ENCODE measurements around the gene WLS.

GRCh38 chr1:68128157-68128556 lies 104.2 kb downstream of the WLS start:
- TF ChIP-seq TARDBP (IDR thresholded peaks at IDR 0.05) (no peak), ELF4 (IDR thresholded peaks at IDR 0.05) (no peak), FOXK2 (IDR thresholded peaks at IDR 0.05) (no peak), SUZ12 (IDR thresholded peaks at IDR 0.05) (no peak), FOXA1 (IDR thresholded peaks at IDR 0.05) (no peak), SP1 (IDR thresholded peaks at IDR 0.05) (no peak), HDGF (IDR thresholded peaks at IDR 0.05; ENCODE audit: borderline replicate concordance) (no peak), LEF1 (IDR thresholded peaks at IDR 0.05; ENCODE audit: borderline replicate concordance) (no peak), FOXM1 (IDR thresholded peaks at IDR 0.05; ENCODE audit: borderline replicate concordance) (no peak), ZNF384 (IDR thresholded peaks at IDR 0.05) (no peak), NFRKB (IDR thresholded peaks at IDR 0.05) (no peak), ARNT (IDR thresholded peaks at IDR 0.05) (no peak)

All from HEK293T (cell line).